IPS-NIHi11 (cell line): ENCODE results near the gene GHITM.
"Not testable (repeated sequence)": the region's sequence is repeated elsewhere in the genome, so short reads cannot be mapped to it uniquely, and the experiment has no call there.

Experiments used
- DNase-seq: peaks from one replicate; pipeline ENCODE4 v3.0.0; 2012; ENCODE audit warnings: mixed read lengths, low spot score

GHITM gene

GRCh38 chr10:84139126-84140035 is at the start of gene GHITM:
GHITM (plus strand) TSS chr10:84139509; CDS start chr10:84141501, 1,992 bp downstream.
- DNase-seq, result peak; percentile 96

- no peak for DNase-seq
Observed at GRCh38 chr10:84095811-84096497, 43.4 kb upstream of the GHITM start.

- no peak for DNase-seq
Observed at GRCh38 chr10:84097787-84098353, 41.4 kb upstream of the GHITM start.

GRCh38 chr10:84098667-84099066 is 40.6 kb upstream of the GHITM start:
- no peak for DNase-seq

GRCh38 chr10:84101042-84101441 is 38.3 kb upstream of the GHITM start:
- no peak for DNase-seq

- DNase-seq, result no peak
Observed at GRCh38 chr10:84108797-84109196, 30.5 kb upstream of the GHITM start.

GRCh38 chr10:84109772-84110171 is 29.5 kb upstream of the GHITM start:
- DNase-seq, result not testable (repeated sequence)

GRCh38 chr10:84113468-84113867 is 25.8 kb upstream of the GHITM start:
- DNase-seq, result not testable (repeated sequence)

- peak; percentile 9 for DNase-seq
Observed at GRCh38 chr10:84114088-84114667, 25.1 kb upstream of the GHITM start.

- DNase-seq, result not testable (repeated sequence)
Observed at GRCh38 chr10:84117204-84117603, 22.1 kb upstream of the GHITM start.

GRCh38 chr10:84117686-84118394 is 21.5 kb upstream of the GHITM start:
- DNase-seq, result no peak

- DNase-seq, result no peak
Observed at GRCh38 chr10:84118395-84119006, 20.8 kb upstream of the GHITM start.

- no peak for DNase-seq
Observed at GRCh38 chr10:84123362-84123761, 15.9 kb upstream of the GHITM start.

- not testable (repeated sequence) for DNase-seq
Observed at GRCh38 chr10:84125910-84126784, 13.2 kb upstream of the GHITM start.

GRCh38 chr10:84126785-84127167 is 12.5 kb upstream of the GHITM start:
- no peak for DNase-seq

GRCh38 chr10:84135836-84136235 is 3.5 kb upstream of the GHITM start:
- DNase-seq, result no peak

- DNase-seq, result no peak
Observed at GRCh38 chr10:84137811-84138210, 1.5 kb upstream of the GHITM start.

GRCh38 chr10:84138478-84139125 is 707 bp upstream of the GHITM start:
- DNase-seq, result no peak

GRCh38 chr10:84140036-84140379 is 699 bp downstream of the GHITM start:
- no peak for DNase-seq

GRCh38 chr10:84147347-84147746 is 8.0 kb downstream of the GHITM start:
- DNase-seq, result no peak
